GM19239 (cell line): ENCODE measurements around the gene WRNIP1.
"Not testable (repeated sequence)": the region's sequence is repeated elsewhere in the genome, so short reads cannot be mapped to it uniquely, and the experiment has no call there.

Source experiments
- DNase-seq: peaks from one replicate; pipeline ENCODE4 v3.0.0; 2011; ENCODE audit warnings: low spot score; ENCODE audit not compliant: insufficient read length
- FAIRE-seq: peaks from 2 replicates; lab custom pipeline; 2011; peaks lifted over from hg19 to GRCh38; lab: Jason Lieb, UNC

The WRNIP1 gene

GRCh38 chr6:2758980-2759379 lies 6.2 kb upstream of the WRNIP1 start:
- FAIRE-seq (no peak), DNase-seq (no peak)

DNA sequence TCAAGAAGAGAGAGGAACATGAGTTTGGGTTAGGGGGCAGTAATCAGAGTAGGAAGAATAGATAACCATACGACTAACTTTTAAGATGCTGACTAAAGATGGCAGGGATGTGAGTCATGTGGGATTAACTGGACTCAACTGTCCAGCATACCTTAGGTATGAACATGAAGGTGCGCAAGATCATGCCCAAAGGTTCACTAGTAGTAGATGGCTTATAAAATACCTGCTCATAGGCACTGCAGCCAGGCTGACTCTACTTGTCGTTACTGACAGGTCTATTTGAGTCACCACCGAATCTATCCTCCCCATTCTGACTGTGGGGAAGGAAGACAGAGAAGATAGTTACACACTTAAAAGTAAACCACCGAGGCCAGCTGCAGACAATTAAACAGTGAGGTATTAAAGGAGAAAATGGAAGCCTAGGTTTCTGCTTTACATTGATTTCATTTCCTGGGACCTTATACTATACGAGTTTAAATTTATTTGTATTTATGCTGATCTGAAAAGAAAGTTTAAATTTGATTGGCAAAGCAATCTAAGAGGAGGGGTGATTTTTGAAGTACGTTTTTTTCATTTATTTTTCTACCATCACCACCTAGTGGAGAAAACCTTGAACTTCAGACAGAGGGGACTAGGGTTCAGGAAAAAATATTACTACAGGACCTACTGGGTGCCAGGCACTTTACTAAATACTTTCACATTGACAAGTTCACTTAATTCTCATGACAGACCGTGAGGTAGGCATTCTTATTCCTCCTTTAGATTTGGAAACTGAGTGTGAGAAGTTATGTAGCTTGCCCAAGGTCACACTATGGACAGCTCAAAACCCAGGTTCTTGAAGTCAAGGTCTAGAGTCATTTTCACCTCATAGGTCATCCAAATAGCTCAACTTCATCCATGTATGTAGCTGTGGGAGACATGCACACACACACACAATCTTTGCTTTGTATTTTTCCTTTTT lies 4.0 kb upstream of the WRNIP1 start:
- no peak for FAIRE-seq
- DNase-seq: no peak

- FAIRE-seq, DNase-seq: not testable (repeated sequence)
These were observed 2.3 kb upstream of the WRNIP1 start for GRCh38 chr6:2762868-2763267.

DNA sequence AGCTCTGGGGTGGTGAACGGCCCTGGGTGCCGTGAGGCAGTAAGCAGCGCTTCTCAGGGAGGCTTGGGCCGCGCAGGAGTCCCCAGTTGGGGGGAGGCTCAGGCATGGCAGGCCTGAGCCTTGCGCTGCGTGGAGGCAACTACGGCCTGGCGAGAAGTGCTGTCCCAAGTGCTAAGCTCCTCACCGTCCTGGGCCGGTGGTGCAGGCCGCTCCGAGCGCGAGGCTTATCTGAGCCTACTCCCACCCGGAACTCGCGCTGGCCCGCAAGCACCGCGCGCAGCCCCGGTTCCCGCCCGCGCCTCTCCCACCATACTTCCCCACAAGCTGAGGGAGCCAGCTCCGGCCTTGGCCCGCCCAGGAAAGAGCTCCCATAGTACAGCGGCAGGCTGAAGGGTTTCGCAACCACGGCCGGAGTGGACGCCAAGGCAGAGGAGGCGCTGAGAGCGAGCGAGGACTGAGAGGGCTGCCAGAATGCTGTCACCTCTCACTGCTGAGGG lies 1.8 kb upstream of the WRNIP1 start:
- DNase-seq (no peak), FAIRE-seq (no peak)

DNA sequence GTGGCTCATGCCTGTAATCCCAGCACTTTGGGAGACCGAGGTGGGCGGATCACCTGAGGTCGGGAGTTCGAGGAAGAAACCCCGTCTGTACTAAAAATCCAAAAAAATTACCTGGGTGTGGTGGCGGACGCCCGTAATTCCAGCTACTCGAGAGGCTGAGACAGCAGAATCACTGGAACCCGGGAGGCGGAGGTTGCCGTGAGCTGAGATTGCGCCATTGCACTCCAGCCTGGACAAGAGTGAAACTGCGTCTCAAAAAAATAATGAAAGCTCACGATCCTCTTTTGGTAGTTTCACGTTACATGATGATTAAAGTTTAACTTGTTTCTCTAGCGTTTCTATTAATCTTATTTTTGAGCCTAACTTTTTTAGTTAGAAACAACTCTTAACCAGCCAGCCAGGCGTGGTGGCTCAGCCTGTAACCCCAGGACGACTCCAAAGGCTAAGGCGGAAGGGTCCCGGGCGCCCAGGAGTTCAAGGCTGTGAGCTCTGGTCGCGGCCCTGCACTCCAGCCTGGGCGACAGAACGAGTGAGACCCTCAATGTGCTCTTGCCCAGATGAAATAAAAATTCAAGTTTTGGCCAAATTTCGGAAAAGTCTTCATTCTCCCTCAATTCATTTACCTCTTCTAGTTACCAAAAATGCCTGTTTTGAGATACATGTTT lies 1.2 kb upstream of the WRNIP1 start:
- DNase-seq (no peak), FAIRE-seq (no peak)

GRCh38 chr6:2764610-2765165 lies 505 bp upstream of the WRNIP1 start:
- DNase-seq: peak; percentile 29
- no peak for FAIRE-seq

DNA sequence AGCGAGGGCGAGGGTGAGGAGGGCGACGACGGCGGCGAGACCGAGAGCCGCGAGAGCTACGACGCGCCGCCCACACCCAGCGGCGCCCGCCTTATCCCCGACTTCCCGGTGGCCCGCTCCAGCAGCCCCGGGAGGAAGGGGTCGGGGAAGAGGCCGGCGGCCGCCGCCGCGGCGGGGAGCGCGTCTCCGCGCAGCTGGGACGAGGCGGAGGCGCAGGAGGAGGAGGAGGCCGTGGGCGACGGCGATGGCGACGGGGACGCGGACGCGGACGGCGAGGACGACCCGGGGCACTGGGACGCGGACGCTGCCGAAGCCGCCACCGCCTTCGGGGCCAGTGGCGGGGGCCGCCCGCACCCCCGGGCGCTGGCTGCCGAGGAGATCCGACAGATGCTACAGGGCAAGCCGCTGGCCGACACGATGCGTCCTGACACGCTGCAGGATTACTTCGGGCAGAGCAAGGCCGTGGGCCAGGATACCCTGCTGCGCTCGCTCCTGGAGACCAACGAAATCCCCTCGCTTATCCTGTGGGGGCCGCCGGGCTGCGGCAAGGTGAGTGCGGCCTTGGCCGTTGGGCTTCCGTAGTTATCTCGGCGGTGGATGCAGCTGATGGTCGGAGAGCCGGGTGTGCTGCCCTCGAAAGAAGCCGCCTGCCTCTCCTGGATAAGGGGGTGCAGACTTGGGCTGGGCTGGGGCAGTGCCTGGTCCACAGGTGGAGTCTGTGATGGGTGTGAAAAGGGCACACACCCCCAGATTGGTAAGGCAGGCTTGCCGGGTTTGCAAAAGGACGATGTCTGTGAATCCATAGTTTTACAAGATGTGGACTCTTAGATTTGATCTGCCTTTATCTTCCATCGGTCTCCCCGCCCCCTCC lies 938 bp downstream of the WRNIP1 start:
- DNase-seq: peak; percentile 29
- no peak for FAIRE-seq

GRCh38 chr6:2766767-2767656 lies 1.8 kb downstream of the WRNIP1 start:
- FAIRE-seq: no peak

GRCh38 chr6:2767657-2768524 lies 2.7 kb downstream of the WRNIP1 start:
- DNase-seq (no peak), FAIRE-seq (peak; percentile 54)

More at GRCh38 chr6:2766767-2767656, 1.8 kb downstream of the WRNIP1 start:
- DNase-seq: no peak

DNA sequence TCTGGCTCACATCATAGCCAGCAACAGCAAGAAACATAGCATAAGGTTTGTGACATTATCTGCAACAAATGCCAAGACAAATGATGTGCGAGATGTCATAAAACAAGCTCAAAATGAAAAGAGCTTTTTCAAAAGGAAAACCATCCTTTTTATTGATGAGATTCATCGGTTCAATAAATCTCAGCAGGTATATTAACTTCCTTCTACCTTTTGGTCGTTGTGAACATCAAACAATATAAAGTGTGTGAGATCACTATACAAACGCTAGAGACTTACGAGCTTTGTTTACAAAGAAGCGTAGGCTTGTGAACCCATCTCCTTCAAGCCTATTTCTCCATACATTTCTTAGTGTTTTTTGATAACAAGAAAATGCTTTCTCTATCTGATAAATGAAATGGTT lies 3.5 kb downstream of the WRNIP1 start:
- DNase-seq (no peak), FAIRE-seq (no peak)

DNA sequence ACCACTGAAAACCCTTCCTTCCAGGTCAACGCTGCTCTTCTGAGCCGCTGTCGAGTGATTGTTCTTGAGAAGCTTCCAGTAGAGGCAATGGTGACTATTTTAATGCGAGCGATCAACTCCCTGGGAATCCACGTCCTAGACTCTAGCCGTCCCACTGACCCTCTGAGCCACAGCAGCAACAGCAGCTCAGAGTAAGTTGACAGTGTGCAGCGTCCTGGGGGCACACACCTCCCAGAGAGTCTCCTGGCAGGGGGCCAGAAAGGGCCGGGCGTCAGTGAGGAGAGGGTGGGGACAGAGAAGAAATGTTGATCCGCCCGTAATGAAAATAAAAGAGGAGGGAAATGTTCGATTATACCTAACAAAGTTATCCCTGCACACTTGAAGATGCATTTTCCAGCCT lies 5.0 kb downstream of the WRNIP1 start:
- FAIRE-seq: no peak
- DNase-seq: no peak

DNA sequence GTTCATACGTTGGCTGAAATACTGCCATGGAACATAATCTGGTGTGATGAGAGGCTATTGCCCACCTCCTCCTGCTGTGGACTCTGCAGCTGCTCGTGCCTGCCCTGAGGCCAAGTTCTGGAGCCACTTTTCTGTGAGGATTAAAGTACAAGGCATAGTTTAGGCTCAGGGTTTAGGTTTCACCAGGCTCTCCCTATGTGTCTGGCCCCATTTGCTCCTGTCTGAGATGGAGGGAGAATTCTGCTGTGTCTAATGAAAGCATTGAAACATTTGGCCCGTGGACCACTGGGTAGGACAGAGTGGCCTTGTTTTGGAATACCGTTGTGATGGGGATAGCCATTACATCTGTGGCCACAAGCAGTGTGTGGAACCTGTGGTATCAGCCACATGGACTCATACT lies 5.9 kb downstream of the WRNIP1 start:
- FAIRE-seq (no peak), DNase-seq (no peak)

DNA sequence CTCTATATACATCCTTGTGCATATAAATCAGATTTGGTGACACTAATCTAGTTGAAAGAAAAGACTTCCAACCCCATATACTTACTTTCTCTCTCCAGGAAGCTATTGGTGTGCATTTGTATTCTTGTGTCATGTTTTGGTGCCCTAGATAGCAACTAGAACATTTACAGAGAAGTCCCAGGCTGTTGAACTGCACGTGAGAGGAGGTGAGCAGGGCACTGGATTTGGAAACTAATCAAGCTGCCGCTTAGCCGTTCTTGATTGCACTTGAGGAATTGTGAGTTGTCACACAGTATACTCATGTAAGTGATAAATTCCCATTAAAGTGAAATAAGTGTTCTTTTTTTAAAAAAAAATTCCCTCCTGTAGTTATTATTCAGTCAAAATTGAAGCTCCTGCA lies 7.6 kb downstream of the WRNIP1 start:
- FAIRE-seq (no peak), DNase-seq (no peak)

DNA sequence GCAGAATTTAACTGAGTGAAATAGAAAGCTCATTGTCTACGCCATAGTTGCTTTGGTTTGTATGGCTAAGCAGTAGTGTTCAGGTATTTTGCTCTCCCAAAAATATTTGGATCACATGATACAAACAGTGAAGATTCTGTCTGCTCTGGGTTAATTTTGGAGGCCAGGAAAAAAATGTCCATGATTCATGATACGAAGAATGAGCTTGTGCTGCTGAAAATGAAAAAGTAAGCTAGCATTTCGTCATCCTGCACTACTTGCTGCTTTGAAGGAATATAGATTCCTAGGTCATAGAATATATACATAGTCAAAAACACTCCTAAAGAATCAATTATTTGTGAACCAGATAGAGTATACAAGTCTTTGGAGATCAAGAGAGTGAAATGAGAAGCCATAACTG lies 8.3 kb downstream of the WRNIP1 start:
- FAIRE-seq (no peak), DNase-seq (no peak)

DNA sequence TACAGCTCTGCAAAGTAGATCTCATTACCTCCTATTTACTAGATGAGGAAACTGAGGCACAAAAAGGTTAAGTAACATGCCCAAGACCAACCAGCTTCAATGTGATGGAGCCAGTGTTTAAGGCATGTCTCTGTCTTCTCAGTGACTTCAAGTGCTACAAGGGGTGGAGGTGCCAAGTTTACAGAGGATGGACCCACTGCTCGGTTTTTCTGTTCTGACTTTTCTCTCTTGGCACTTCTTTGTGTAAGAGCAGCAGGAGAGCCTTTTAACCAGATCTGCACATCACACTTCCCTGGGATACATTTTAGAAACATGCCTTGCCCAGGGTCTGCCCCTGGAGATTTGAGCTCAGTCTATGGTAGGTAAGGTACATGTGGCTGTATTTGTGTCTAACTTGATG lies 9.8 kb downstream of the WRNIP1 start:
- DNase-seq (no peak), FAIRE-seq (no peak)

GRCh38 chr6:2777249-2777648 lies 12.1 kb downstream of the WRNIP1 start:
- FAIRE-seq (no peak), DNase-seq (no peak)

GRCh38 chr6:2780102-2780737 lies 15.0 kb downstream of the WRNIP1 start:
- DNase-seq: no peak
- no peak for FAIRE-seq
